ENCODE measurements around the gene ATP5MC2.

GRCh38 chr12:53624458-53624857 lies 51.4 kb downstream of the ATP5MC2 start:
- no peak for TF ChIP-seq CTCF (IDR thresholded peaks at IDR 0.05; ENCODE audit: low read length)
- TF ChIP-seq EZH2 (optimal IDR thresholded peaks at IDR 0.05; ENCODE audit: low read depth, low read length), result no peak
- no peak for TF ChIP-seq EZH2phosphoT487 (IDR thresholded peaks at IDR 0.05; ENCODE audit: low read length)

All from MM.1S (cell line).